Measurements from ENCODE around the gene KRTAP4-2. TPM values are rescaled to one million over a fixed set of nuclear protein-coding genes. Genes with fewer than 3 reads are reported as not detected.
"Not testable (repeated sequence)": the region's sequence is repeated elsewhere in the genome, so short reads cannot be mapped to it uniquely, and the experiment has no call there.

Gene KRTAP4-2
- total RNA-seq, 2 donors from 2014 or later, result not detected

DNA sequence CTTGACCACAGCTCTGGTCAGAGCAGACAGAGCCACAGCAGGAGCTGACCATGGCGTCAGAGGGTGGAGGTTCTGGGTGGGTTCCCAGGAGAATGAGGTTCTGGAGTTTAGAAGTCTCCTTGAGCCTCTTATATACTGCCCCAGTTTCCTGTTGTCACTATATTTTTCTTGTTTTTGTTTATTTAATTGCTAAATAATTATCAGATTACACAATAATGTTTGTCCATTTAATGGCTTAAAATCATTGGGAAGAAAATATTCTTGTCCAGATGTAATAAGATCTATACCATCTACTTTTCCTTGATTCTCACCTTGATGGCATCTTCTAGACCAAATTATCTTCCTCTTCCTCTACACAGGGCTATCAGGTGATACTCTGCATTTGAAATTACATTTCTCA is 9.9 kb downstream of the KRTAP4-2 start, which contains the start of gene KRTAP4-3:
TSS of gene KRTAP4-3 (minus strand) at position 101 of the 400 bp plus-strand sequence. CDS start at position 52, 49 bp downstream.
- intact Hi-C loops (cut with DNase I, micrococcal nuclease), result no loop called here
- DNase-seq, result no peak
- ATAC-seq, result no peak

GRCh38 chr17:41167561-41167960 is 10.5 kb downstream of the KRTAP4-2 start:
- DNase-seq, result no peak
- intact Hi-C loops (cut with DNase I, micrococcal nuclease), result no loop called here
- ATAC-seq, result no peak

DNA sequence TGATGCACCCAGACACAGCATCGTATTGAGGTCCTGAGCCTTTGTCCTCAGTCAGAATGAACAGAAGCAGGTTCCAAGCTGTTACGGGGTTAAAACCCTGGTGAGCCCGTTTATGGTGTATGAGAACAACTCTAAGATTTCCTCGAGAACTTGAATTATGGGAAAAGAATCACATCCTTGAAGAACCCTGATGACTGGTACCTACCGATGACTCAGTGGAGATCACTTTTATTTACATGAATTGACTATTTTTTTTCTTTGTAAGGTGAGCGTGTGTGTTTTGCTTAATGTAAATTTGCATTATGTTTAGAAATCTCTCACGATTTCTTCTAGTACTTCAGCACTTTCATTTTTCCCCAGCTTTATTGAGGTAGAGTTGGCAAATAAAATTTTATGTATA is 14.2 kb downstream of the KRTAP4-2 start:
- ATAC-seq (no peak), DNase-seq (no peak)
- intact Hi-C loops (cut with DNase I, micrococcal nuclease), result no loop called here

- intact Hi-C loops (cut with DNase I, micrococcal nuclease), result no loop called here
- DNase-seq (no peak), ATAC-seq (no peak)
These were observed 17.4 kb downstream of the KRTAP4-2 start, which contains the start of gene KRTAP4-4 for GRCh38 chr17:41160648-41161047. TSS of gene KRTAP4-4 (minus strand) at chr17:41160748. CDS start at chr17:41160691, 57 bp downstream.

GRCh38 chr17:41160190-41160589 is 17.8 kb downstream of the KRTAP4-2 start:
- not testable (repeated sequence) for DNase-seq, ATAC-seq

DNA sequence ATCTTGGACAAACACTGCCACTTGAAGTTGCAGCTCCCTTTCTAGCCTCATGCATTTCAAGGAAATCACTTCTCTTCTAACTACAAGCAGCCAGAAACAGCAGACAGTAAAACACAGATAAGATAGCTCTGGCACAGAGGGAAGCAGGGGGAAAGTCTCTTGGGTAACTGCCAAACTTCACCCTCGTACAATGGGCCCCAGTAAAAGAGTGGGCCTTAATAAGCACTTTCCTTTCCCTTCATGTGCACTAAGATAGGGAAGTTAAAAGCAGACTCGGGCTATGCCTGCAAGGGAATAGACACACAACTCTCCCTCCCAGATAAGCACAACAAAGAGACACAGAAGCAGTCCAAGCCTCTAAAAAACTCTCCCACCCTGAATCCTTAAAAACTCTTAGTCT is 24.2 kb downstream of the KRTAP4-2 start:
- intact Hi-C loops (cut with DNase I, micrococcal nuclease), result no loop called here
- no peak for ATAC-seq
- no peak for DNase-seq

More at GRCh38 chr17:41160190-41160589, 17.8 kb downstream of the KRTAP4-2 start:
- intact Hi-C loops (cut with DNase I, micrococcal nuclease), result not testable (repeated sequence)

GRCh38 chr17:41151525-41151924 is 26.5 kb downstream of the KRTAP4-2 start:
- no peak for DNase-seq
- no peak for ATAC-seq
- intact Hi-C loops (cut with DNase I, micrococcal nuclease), result no loop called here

- DNase-seq (no peak), ATAC-seq (no peak)
- intact Hi-C loops (cut with DNase I, micrococcal nuclease), result no loop called here
These were observed 28.0 kb downstream of the KRTAP4-2 start for GRCh38 chr17:41150026-41150425.

DNA sequence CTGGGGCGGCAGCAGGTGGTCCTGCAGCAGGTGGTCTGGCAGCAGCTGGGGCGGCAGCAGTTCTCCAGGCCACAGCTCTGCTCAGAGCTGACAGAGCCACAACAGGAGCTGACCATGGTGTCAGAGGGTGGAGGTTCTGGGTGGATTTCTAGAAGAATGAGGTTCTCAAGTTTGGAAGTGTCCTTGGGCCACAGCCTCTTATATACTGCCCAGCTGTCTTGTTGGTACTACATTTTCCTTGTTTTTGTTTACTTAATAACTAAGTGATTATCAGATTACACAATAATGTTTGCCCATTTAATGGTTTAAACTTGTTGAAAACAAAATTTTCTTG is 28.4 kb downstream of the KRTAP4-2 start, which contains the start of gene KRTAP4-5:
TSS of gene KRTAP4-5 (minus strand) at position 174 of the 334 bp plus-strand sequence. CDS start at position 116, 58 bp downstream.
- ATAC-seq (no peak), DNase-seq (no peak)
- intact Hi-C loops (cut with DNase I, micrococcal nuclease), result no loop called here

- ATAC-seq; intact Hi-C loops (cut with DNase I, micrococcal nuclease): not testable (repeated sequence)
These were observed 28.9 kb downstream of the KRTAP4-2 start for GRCh38 chr17:41148971-41149651.

DNA sequence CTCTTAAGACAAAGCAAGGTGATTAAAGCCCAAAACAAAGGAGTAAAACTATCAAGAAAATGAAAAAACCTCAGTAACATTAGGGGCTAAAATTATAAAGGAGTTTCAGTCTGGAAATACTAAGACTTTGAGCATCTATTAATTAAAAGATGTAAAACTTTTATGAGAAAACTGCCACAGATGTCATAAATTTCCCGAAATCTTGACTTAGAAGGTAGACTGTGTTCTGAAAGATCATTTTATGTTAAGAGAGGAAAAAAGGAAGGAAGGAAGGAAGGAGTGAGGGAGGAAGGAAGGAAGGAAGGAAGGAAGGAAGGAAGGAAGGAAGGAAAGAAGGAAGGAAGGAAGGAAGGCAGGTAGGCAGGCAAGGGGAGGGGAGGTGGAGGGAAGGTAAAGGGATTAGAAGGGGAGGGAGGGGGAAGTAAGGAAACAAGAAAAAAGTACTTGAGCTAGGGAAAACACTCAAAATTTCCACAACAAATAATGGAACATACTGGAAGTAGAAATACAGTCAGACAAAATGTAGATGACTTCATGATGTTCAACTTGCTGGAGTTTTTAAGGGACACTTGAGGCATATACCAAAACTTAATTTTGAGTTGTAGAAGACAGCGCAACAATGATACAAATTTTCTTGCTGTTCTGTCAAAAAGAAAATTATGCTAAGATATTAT is 30.4 kb downstream of the KRTAP4-2 start:
- no peak for ATAC-seq
- intact Hi-C loops (cut with DNase I, micrococcal nuclease), result no loop called here

More at GRCh38 chr17:41148971-41149651, 28.9 kb downstream of the KRTAP4-2 start:
- DNase-seq, result not testable (repeated sequence)

DNA sequence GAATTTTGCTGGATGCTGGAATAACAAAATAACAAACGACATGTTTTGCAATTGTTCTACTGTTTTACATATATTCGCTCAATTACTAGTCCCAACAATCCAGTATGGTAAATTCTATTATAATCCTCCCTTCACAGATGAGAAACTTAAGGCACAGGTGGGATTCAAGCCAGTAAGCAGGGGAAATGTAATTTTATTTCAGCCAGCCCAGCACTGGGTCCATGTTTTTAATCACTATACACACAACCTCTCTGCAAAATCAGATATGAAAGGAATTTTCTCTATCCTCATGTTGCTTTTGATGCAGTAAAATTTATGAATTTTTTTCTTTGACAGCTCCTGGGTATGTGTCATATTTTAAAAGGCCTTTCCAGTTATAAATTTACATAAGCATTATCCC is 32.8 kb downstream of the KRTAP4-2 start:
- ATAC-seq (no peak), DNase-seq (no peak)
- intact Hi-C loops (cut with DNase I, micrococcal nuclease), result no loop called here

More for the DNA sequence above, 30.4 kb downstream of the KRTAP4-2 start:
- DNase-seq, result no peak

DNA sequence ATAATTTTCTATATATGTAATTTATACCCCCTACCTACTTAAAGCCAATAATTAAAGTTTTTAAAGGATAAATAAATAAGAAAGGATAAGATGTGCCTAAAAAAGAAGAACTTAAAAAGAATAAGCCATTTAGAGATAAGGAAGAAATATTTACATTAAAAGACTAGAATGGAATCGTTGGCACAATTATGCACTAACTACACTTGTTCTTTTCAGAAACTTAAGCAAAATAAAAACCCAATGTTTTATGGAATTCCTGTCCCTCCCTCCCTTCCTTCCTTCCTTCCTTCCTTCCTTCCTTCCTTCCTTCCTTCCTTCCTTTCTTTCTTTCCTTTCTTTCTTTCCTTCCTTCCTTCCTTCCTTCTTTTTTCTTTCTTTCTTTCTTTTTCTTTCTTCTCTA is 33.2 kb downstream of the KRTAP4-2 start:
- no peak for DNase-seq
- ATAC-seq, result no peak
- intact Hi-C loops (cut with DNase I, micrococcal nuclease), result no loop called here

GRCh38 chr17:41141361-41141760 is 36.7 kb downstream of the KRTAP4-2 start:
- intact Hi-C loops (cut with DNase I, micrococcal nuclease), result no loop called here
- ATAC-seq (no peak), DNase-seq (no peak)

DNA sequence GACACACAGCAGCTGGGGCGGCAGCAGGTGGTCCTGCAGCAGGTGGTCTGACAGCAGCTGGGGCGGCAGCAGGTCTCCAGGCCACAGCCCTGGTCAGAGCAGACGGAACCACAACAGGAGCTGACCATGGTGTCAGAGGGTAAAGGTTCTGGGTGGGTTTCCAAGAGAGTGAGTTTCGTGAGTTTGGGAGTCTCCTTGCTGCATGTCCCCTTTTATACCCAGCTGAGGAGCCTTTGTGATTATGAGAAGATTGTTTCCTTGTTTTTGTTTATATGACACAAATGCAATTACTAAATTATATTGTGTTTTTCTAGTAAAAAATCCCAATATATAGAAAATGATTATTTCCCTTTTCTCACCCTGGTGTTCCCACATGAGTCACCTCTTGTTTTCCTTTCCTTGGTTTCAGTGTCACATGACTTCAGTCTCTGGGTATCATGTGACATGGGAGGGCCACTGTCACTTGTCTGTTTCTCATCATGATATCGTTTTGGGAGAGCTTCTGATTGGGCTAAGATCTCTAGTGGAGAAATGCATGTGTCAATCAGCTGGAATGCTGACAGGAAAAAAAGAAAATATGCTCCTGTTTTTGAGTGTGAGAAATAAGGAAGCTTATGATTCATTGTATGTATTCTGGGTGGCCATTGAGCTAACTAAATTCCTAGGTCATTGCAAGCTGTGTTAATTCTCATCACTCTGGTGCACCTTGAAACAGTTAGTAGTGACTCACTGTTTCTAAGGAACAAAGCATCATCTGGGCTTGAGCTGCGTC is 37.5 kb downstream of the KRTAP4-2 start, which contains the start of gene KRTAP4-6:
TSS of gene KRTAP4-6 (minus strand) at position 185 of the 772 bp plus-strand sequence. CDS start at position 128, 57 bp downstream.
- DNase-seq (no peak), ATAC-seq (no peak)
- intact Hi-C loops (cut with DNase I, micrococcal nuclease), result no loop called here

- ATAC-seq; intact Hi-C loops (cut with DNase I, micrococcal nuclease); DNase-seq: not testable (repeated sequence)
These were observed 38.2 kb downstream of the KRTAP4-2 start for GRCh38 chr17:41139865-41140264.

DNA sequence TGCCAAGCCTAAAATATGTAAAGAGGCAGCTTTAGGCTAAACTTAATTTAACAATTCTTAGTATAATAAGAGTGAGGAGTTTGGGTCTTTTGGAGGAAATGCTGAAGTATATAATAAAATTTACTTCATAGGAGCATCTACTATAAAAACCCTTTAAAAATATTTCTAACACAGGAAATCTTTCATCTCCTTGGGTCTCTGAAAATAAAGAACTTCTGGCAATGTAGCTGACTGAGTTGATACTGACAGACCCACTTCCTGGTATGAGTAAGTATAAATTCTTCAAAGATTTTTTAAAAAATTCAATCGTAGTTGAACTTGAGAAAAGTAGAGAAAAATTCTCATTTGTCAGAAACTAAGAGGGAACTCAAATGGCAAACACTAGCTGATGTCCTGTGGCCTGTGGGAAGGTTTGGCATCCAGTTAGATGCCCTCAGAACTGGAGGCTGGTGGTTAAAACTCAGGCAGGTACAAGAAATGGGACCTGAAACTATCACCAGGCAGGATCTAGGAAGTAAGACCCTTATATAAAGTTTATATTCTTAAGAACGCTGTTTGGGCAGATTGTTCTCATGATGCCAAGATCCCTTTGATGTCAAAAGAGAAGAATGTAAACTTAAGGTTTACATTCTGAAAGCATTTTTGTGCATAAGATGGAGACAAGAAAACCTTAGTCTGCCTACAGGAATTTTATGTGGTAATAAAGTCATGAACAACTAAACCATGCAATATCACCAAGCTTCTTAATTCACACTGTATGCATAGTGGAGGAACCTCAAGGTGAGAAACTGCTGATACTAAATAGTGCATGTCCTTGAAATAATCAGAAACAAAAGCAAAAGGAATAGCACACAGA is 43.9 kb downstream of the KRTAP4-2 start:
- intact Hi-C loops (cut with DNase I, micrococcal nuclease), result no loop called here
- DNase-seq (no peak), ATAC-seq (no peak)

DNA sequence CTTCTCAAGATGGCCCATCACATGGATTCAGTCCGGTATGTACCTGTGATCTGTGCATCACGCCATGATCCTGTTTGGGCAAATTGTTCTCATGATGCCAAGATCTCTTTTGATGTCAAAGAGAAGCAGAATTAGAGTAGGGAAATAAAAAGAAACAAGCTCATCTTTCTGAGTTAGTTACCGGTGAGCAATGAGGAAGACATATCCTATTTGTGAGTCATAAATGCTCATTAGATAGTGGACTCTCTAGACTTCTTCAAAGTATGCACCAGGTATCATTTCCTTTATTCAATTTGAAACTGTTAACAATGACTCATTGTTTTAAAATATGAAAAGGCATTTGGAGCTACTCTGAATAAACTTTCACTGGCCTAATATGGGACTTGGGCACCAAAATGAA is 46.0 kb downstream of the KRTAP4-2 start:
- DNase-seq, result no peak
- no peak for ATAC-seq
- intact Hi-C loops (cut with DNase I, micrococcal nuclease), result no loop called here

Data from left colon (tissue), 2 donors.